Activated naive CD4-positive, alpha-beta T cell (primary cell): ENCODE results near the gene DEDD2.

Experiments used
- DNase-seq, 4 experiments: peaks; one replicate each; lab custom pipeline; 2025; lab: John Stamatoyannopoulos, UW

The DEDD2 gene

GRCh38 chr19:42198676-42199439 lies 18.6 kb downstream of the DEDD2 start:
- DNase-seq: peak in 2 of 4 experiments; percentile 57 to 61

GRCh38 chr19:42197375-42197817 lies 20.1 kb downstream of the DEDD2 start:
- DNase-seq: no peak

GRCh38 chr19:42196011-42197001 lies 21.2 kb downstream of the DEDD2 start:
- no peak for DNase-seq

DNA sequence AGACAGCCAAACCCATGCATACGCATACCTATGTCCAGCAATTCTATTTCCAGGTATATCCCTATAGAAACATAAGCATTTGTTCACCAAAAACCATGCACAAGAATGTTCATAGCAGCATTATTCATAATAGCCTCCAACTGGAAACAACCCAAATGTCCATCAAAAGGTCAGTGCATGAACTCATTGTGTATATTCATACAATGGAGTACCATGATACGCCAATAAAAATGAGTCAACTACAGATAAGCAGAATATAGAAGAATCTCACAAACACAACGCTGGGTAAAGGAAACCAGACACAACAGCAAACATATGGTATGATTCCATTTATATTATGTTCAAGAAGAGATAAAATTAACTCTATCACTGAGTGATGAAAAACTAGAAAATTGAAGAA lies 23.8 kb downstream of the DEDD2 start:
- no peak for DNase-seq

- no peak for DNase-seq
Measured at GRCh38 chr19:42193294-42193693, 24.2 kb downstream of the DEDD2 start.

DNA sequence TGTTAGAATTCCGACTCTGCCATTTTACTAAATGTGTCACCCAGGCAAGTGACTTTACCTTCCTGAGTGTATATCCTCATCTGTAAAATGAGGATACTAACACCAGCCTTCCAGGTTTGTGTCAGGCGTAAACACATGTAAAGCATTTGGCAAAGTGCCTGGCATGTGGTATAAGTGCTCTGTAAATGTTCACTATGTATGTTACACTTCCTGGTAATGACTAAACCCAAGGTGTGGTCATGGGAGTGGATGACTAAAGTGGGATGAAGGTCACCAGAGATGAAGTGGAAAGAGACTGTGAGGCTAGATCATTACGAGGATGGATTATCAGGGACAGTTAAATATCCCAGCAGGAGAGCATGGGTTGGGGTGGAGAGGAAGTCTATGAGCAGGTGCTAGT lies 25.6 kb downstream of the DEDD2 start:
- DNase-seq: no peak

GRCh38 chr19:42191330-42191729 lies 26.1 kb downstream of the DEDD2 start:
- DNase-seq: no peak

- DNase-seq: no peak
Measured at GRCh38 chr19:42189133-42189532, 28.3 kb downstream of the DEDD2 start.

- no peak for DNase-seq
Measured at GRCh38 chr19:42188665-42189064, 28.8 kb downstream of the DEDD2 start.

DNA sequence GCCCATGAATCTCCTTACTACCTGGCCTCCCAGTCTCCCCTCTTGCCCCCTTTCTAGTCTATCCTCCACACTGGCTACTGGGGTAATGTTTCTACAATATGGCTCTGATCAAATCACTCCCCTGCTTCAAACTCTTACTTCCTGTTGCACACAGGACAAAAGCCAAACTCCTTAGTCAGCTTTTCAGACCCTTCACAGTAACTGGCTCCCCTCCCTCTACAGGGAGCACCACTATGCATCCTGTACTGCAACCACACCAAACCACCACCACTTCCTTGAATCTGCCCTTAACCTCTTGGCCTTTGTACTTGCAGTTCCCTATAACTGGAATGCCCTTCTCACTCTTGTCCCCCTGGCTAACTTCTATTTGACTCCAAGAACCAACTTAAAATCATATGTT lies 32.2 kb downstream of the DEDD2 start:
- DNase-seq: no peak

DNA sequence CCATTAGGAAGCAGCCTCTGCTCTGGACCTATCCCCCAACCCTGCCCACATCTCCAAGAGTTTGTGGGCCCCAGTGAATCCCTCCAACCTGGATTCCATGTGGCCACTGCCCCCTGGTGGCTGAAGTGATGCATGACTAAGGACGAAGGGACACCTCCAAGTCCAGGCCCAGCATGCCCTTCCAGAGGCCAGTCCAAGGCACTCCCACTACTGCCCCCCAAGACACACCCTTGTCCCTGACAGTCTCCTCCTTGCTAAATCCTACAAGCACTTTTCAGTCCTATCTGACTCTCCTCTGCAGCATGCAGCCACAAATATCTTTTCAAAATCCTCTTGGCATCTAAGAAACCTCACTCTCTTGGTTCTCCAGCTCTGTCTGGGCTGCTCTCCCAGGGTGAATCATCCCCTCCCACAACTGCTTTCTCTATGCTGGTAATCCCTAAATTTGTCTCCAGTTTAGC lies 33.0 kb downstream of the DEDD2 start:
- DNase-seq: peak; percentile 21 to 59 (median 48)

DNA sequence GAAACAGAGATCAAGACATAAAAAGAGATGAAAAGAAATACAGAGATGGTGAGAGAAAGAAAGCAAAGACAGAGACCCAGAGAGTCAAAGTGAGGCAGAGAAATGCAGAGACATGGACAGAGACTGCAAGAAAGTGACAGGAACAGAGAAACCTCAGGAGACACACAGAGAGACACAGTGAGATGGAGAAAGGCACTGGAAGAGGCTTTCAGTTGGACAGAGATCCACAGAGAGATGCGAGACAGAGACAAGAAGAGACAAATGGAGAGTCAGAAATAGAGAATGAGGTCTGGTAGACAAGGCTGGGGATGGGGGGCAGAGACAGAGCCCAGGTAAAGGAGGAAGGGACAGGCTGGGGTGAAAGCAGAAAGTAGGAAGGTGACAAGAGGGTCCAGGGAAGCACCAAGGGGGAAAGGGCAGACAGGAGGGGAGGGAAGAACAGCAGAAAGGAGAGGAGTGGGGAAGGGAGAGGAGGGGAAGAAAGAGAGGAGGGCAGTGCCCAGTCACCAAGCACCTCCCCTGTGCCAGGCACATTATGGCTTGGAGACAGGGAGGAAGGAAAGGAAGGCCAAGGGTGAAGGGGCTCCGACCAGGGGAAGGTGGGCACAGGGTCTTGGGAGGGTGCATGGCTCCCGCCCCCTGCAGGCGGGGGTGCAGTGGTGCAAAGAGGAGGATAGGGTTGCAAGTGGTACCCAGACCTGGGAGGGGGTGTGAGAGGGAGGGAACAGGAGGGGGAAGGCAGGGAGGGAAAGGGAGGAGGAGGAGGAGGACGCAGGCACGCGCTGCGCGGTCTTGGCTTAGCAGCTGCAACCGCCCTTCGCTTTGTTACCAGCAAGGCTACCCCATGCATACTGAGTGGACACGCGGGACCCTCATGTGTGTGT lies 38.4 kb downstream of the DEDD2 start:
- DNase-seq: no peak

GRCh38 chr19:42177686-42178019 lies 39.8 kb downstream of the DEDD2 start:
- DNase-seq: no peak

GRCh38 chr19:42176990-42177685 lies 40.3 kb downstream of the DEDD2 start:
- DNase-seq: peak in 3 of 4 experiments; percentile 39 to 69 (median 57)

DNA sequence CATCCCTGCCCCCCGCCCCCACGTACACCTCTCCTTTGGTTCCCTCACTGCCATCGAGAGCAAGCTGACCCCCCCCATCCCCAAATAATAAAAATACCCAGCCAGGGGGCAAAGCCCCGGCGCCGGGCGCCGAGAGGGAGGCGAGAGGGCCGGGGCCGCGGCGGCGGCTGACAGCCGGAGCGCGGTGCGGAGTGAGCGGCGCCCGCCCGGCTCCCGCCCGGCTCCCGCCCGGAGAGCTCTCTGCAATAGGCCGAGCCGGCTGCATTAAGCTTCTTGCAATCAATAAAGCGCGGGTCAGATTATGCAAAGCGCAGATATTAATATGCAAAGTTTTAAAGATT lies 40.9 kb downstream of the DEDD2 start:
- no peak for DNase-seq

GRCh38 chr19:42175952-42176648 lies 41.4 kb downstream of the DEDD2 start:
- DNase-seq: no peak

DNA sequence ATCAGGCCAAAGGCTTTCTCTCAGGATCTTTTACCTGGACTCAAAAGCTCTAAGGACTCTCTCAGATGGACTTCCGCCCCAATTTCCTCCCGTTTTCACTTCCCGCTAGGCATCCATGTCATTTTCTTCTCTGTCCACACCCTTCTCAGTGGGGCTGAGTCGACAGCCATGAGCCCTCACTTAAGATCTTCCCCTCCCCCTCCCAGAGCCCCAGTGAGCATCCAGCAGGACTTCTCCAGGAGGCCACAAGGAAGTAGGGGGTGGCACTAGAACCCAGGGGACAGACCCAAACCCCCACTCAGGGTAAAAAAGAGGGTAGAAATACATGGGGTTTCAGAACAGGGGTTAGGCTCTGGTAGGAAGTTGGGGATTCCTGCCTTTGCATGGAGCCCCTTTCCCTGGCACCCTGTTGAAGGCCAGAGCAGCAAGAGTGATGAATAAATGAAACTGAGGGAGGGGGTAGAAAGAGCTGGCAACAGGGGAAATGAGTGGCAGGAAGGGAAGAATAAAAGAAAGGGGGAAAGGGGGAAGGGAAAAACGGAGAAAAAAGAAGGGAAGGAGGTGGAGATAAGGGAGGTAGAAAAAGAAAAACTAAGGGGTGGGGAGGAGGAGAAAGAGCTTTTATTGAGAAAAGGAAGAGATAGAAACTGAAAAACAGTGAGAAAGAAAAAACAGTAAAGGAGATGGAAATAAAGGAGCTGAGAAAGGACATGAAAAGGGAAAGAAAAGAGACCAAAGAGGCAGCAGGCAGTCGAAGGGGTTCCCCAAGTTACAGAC lies 42.3 kb downstream of the DEDD2 start:
- no peak for DNase-seq

- DNase-seq: no peak
Measured at GRCh38 chr19:42174188-42174587, 43.3 kb downstream of the DEDD2 start.

DNA sequence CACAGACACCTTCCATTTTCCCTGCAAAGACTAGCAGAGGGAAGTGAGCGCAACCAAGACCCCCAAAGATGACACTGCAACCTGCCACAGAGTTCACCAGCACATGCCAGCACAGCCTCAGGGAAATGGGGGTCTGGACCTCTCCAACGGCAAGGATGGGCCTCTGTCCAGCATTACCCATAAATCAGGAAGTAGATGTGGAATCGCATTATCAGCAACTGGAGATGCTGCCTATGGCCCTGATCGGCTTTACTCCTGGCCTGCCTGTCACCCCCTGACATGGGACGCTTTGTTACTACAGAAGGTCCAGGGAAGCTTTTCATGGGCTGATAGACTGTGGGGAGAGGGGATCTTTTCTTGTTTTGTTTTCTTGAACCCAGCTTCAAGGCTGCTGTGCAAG lies 43.8 kb downstream of the DEDD2 start:
- DNase-seq: no peak

GRCh38 chr19:42172261-42172660 lies 45.2 kb downstream of the DEDD2 start:
- no peak for DNase-seq
